A549 (cell line): ENCODE measurements around the gene ABCB1. TPM values are rescaled to one million over a fixed set of nuclear protein-coding genes. Genes with fewer than 3 reads are reported as not detected.

Source experiments
- ATAC-seq, 2 experiments: fragments of 200-7000 bp in 1 of 2; fragments of >200 bp in 1 of 2; cut with Nextera tagmentation in 1 of 2; cut with Tn5 transposase in 1 of 2; 3 replicates each; pipeline versions ENCODE4 v1.8.0 to v1.9.1; 2018 to 2020; ENCODE audit warnings: mild to moderate bottlenecking in 1 of 2, moderate library complexity in 1 of 2
- CTCF ChIA-PET: fragments of 300-600 bp; sonication (Branson Sonifier 250); formaldehyde crosslinking; extraction: SDS; loops from one replicate; lab custom pipeline; 2021; ENCODE audit warnings: antibody characterized with exemption, inconsistent platforms; lab: Yijun Ruan, JAX
- POLR2A ChIA-PET: fragments of 350-600 bp; formaldehyde crosslinking; extraction: SDS; loops from one replicate; lab custom pipeline; 2021; ENCODE audit warnings: antibody characterized with exemption, inconsistent platforms; lab: Yijun Ruan, JAX
- DNase-seq, 2 experiments: peaks; one replicate each; pipeline versions ENCODE4 v3.0.0 to v3.0.0-alpha.2; 2011 to 2016; ENCODE audit warnings: low read depth in 1 of 2, low spot score in 1 of 2
- FAIRE-seq: peaks from 2 replicates; lab custom pipeline; 2011; peaks lifted over from hg19 to GRCh38; lab: Jason Lieb, UNC
- H3K27ac ChIP-seq, 2 experiments: fragments of >200 bp; sonication (Bioruptor Twin); formaldehyde crosslinking; 3 replicates each; pipeline ENCODE4 v1.5.1; 2016 to 2017
- H3K4me1 ChIP-seq: fragments of >200 bp; sonication (Bioruptor Twin); formaldehyde crosslinking; 3 replicates; pipeline ENCODE4 v1.6.1; 2016
- H3K4me2 ChIP-seq: fragments of >200 bp; sonication (Bioruptor Twin); formaldehyde crosslinking; 3 replicates; pipeline ENCODE4 v1.6.1; 2016
- H3K4me3 ChIP-seq: fragments of >200 bp; sonication (Bioruptor Twin); formaldehyde crosslinking; 3 replicates; pipeline ENCODE4 v1.5.1; 2016
- H3K9me3 ChIP-seq: fragments of >200 bp; sonication (Bioruptor Twin); formaldehyde crosslinking; 3 replicates; pipeline ENCODE4 v1.6.1; 2016
- CBX2 ChIP-seq: fragments of 200-600 bp; sonication (generic); IDR thresholded peaks from 2 replicates; pipeline ENCODE4 v1.6.1; 2016; ENCODE audit warnings: low read depth, mild to moderate bottlenecking, borderline replicate concordance
- CEBPB ChIP-seq, 2 experiments: fragments of >200 bp in 1 of 2; sonication (Bioruptor Twin) in 1 of 2; formaldehyde crosslinking in 1 of 2; IDR thresholded peaks; 2 replicates each; pipeline ENCODE4 v1.6.1; 2012 to 2016
- EHF ChIP-seq: fragments of 250-450 bp; sonication (Bioruptor Pico); IDR thresholded peaks from 2 replicates; pipeline ENCODE4 v1.5.0; 2020; ENCODE audit warnings: mild to moderate bottlenecking
- EP300 ChIP-seq, 2 experiments: fragments of >200 bp; sonication (Bioruptor Twin); formaldehyde crosslinking; IDR thresholded peaks; 2 replicates in 1 of 2; 3 replicates in 1 of 2; pipeline ENCODE4 v1.6.1; 2016 to 2017
- ESRRA ChIP-seq: fragments of 150-350 bp; IDR thresholded peaks from 2 replicates; pipeline ENCODE4 v1.6.1; 2014; ENCODE audit warnings: mild to moderate bottlenecking, low read length, borderline replicate concordance
- HOXB13 ChIP-seq: fragments of 250-450 bp; sonication (Bioruptor Pico); IDR thresholded peaks from 2 replicates; pipeline ENCODE4 v1.5.0; 2020; ENCODE audit warnings: low read depth, mild to moderate bottlenecking, moderate library complexity
- HOXB5 ChIP-seq: fragments of 250-450 bp; sonication (Bioruptor Pico); IDR thresholded peaks from 2 replicates; pipeline ENCODE4 v1.5.0; 2020; ENCODE audit warnings: mild to moderate bottlenecking, moderate library complexity
- JUN ChIP-seq, 2 experiments: fragments of >200 bp; sonication (Bioruptor Twin); formaldehyde crosslinking; IDR thresholded peaks; 2 replicates in 1 of 2; 3 replicates in 1 of 2; pipeline ENCODE4 v1.6.1; 2016 to 2017
- JUNB ChIP-seq: fragments of >200 bp; sonication (Bioruptor Twin); formaldehyde crosslinking; IDR thresholded peaks from 2 replicates; pipeline ENCODE4 v1.6.1; 2016
- KDM1A ChIP-seq: fragments of 200-600 bp; sonication (generic); IDR thresholded peaks from 2 replicates; pipeline ENCODE4 v1.6.1; 2016; ENCODE audit warnings: low read depth, mild to moderate bottlenecking
- KDM5A ChIP-seq: fragments of 200-600 bp; sonication (generic); IDR thresholded peaks from 2 replicates; pipeline ENCODE4 v1.6.1; 2016; ENCODE audit warnings: antibody characterized with exemption, mild to moderate bottlenecking
- MAFK ChIP-seq: fragments of 450-650 bp; IDR thresholded peaks from 2 replicates; pipeline ENCODE4 v1.6.1; 2014; ENCODE audit not compliant: partially characterized antibody
- MAZ ChIP-seq: fragments of 150-350 bp; IDR thresholded peaks from 2 replicates; pipeline ENCODE4 v1.6.1; 2014; ENCODE audit warnings: antibody characterized with exemption, low read depth, low read length, borderline replicate concordance
- MYC ChIP-seq: IDR thresholded peaks from 2 replicates; pipeline ENCODE4 v1.6.1; 2012; ENCODE audit warnings: mild to moderate bottlenecking, inconsistent platforms, low read length, improper control_type of control experiment, borderline replicate concordance
- NFE2L2 ChIP-seq: fragments of 150-350 bp; conservative IDR thresholded peaks from 2 replicates; pipeline ENCODE4 v1.6.1; 2014; ENCODE audit warnings: low read length
- PHF8 ChIP-seq: fragments of 200-600 bp; sonication (generic); IDR thresholded peaks from 2 replicates; pipeline ENCODE4 v1.6.1; 2016; ENCODE audit warnings: low read depth, mild to moderate bottlenecking, antibody characterized with exemption, moderate library complexity, borderline replicate concordance
- POLR2A ChIP-seq: IDR thresholded peaks from 2 replicates; pipeline ENCODE4 v1.6.1; 2012; ENCODE audit warnings: mild to moderate bottlenecking, low read length
- RAD21 ChIP-seq, 2 experiments: fragments of >200 bp in 1 of 2; sonication (Bioruptor Twin) in 1 of 2; formaldehyde crosslinking in 1 of 2; IDR thresholded peaks in 1 of 2; conservative IDR thresholded peaks in 1 of 2; 2 replicates in 1 of 2; 3 replicates in 1 of 2; pipeline ENCODE4 v1.6.1; 2012 to 2018; ENCODE audit warnings: inconsistent platforms in 1 of 2
- RARB ChIP-seq: fragments of 250-450 bp; sonication (Bioruptor Pico); IDR thresholded peaks from 2 replicates; pipeline ENCODE4 v1.8.0; 2021; ENCODE audit warnings: mild to moderate bottlenecking, moderate library complexity
- RFX5 ChIP-seq: fragments of 450-650 bp; IDR thresholded peaks from 2 replicates; pipeline ENCODE4 v1.7.1; 2014; ENCODE audit warnings: antibody characterized with exemption, mild to moderate bottlenecking, moderate library complexity
- ZSCAN20 ChIP-seq: fragments of 250-450 bp; sonication (Bioruptor Pico); IDR thresholded peaks from 2 replicates; pipeline ENCODE4 v1.8.0; 2022; ENCODE audit warnings: mild to moderate bottlenecking, moderate library complexity
- WGBS: methylation state at CpG from one replicate; pipeline ENCODE4 v1.1.6; 2017; ENCODE audit errors: missing lambda C conversion rate; 5-methylcytosine and 5-hydroxymethylcytosine counted together
- polyA plus RNA-seq, 4 experiments: library from polyadenylated mRNA; depleted of rRNA in 3 of 4; stranded (reverse); fragments of >200 nt; fragmentation: RNase III in 1 of 4; extraction: RNeasy Plus Mini Kit Qiagen cat#74134 plus additional on column Dnase treatment in 1 of 4; gene quantifications; 2 replicates in 3 of 4; 3 replicates in 1 of 4; pipeline ENCODE4 v1.2.3, GENCODE V29; 2011 to 2017
- TF ChIP-seq, protein P1 (sequence below): fragments of >200 bp; sonication (Bioruptor Twin); formaldehyde crosslinking; IDR thresholded peaks from 3 replicates; pipeline ENCODE4 v1.6.1; 2016
- TF ChIP-seq, protein P2 (sequence below): fragments of 150-350 bp; IDR thresholded peaks from 2 replicates; pipeline ENCODE4 v1.6.1; 2014; ENCODE audit warnings: low read depth, mild to moderate bottlenecking, low read length
- TF ChIP-seq, protein P3 (sequence below): fragments of 250-450 bp; sonication (Bioruptor Pico); IDR thresholded peaks from 2 replicates; pipeline ENCODE4 v1.5.0; 2020; ENCODE audit warnings: low read depth, mild to moderate bottlenecking, moderate library complexity

ABCB1 gene
- polyA plus RNA-seq, 2 of the 4 experiments (the other 2 are of a cell fraction) = 0.05 TPM; not detected in 1

DNA sequence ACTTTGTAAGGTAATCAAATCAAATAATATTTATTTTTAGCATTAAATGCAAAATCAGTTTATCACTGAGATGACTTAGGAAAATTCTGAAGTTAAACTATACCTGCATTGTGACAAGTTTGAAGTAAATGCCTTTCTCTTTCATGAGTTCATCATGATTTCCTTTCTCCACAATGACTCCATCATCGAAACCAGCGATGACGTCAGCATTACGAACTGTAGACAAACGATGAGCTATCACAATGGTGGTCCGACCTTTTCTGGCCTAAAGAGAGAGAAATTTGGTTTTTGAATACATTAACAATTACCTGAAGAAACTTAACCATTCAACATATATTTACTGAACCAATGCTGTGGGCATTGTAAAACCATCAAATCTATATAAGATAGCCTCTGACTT lies 54.9 kb downstream of the ABCB1 start:
- H3K27ac ChIP-seq = no peak overlapping the region
- H3K4me1 ChIP-seq = no peaks in the 10 kb centered on the region
- H3K4me3 ChIP-seq = no peak overlapping the region
- no peak for DNase-seq
- TF ChIP-seq POLR2A (no peak), PHF8 (no peak), RFX5 (no peak), KDM1A (no peak), KDM5A (no peak), ESRRA (no peak), MAFK (no peak), MAZ (no peak), EP300 (IDR thresholded peaks at IDR 0.05) (no peak)
- TF ChIP-seq, protein P1, sequence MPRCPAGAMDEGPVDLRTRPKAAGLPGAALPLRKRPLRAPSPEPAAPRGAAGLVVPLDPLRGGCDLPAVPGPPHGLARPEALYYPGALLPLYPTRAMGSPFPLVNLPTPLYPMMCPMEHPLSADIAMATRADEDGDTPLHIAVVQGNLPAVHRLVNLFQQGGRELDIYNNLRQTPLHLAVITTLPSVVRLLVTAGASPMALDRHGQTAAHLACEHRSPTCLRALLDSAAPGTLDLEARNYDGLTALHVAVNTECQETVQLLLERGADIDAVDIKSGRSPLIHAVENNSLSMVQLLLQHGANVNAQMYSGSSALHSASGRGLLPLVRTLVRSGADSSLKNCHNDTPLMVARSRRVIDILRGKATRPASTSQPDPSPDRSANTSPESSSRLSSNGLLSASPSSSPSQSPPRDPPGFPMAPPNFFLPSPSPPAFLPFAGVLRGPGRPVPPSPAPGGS = no peak
- TF ChIP-seq, protein P2, sequence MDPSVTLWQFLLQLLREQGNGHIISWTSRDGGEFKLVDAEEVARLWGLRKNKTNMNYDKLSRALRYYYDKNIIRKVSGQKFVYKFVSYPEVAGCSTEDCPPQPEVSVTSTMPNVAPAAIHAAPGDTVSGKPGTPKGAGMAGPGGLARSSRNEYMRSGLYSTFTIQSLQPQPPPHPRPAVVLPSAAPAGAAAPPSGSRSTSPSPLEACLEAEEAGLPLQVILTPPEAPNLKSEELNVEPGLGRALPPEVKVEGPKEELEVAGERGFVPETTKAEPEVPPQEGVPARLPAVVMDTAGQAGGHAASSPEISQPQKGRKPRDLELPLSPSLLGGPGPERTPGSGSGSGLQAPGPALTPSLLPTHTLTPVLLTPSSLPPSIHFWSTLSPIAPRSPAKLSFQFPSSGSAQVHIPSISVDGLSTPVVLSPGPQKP = no peak
- TF ChIP-seq, protein P3, sequence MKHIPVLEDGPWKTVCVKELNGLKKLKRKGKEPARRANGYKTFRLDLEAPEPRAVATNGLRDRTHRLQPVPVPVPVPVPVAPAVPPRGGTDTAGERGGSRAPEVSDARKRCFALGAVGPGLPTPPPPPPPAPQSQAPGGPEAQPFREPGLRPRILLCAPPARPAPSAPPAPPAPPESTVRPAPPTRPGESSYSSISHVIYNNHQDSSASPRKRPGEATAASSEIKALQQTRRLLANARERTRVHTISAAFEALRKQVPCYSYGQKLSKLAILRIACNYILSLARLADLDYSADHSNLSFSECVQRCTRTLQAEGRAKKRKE (CRISPR knock-in tag) = no peak
- no peak for ATAC-seq
- no peak overlapping the region for H3K4me2 ChIP-seq
- ChIA-PET POLR2A (no interaction called here), CTCF (no interaction called here)
- no peaks in the 10 kb centered on the region for H3K9me3 ChIP-seq
- 36% methylated on average over 6 of the region's 6 CpGs for WGBS
- no peak for FAIRE-seq

DNA sequence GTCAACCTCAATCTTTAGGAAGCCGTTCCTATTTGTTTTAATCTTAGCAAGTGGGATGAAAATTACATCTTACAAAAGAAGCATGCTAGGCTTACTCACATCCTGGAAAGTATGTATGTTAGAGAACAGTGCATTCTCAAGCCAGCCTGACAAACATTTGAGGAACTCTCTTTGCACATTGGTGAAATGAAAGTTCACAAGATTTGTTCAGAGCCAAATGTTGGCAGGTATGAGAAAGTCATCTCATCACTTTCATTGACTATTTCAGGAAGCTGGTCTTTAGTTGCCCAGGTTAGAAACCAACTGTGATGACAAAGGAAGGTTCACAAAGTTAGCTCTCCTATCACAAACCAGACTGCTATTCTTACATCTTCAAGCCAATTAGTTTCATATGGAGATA lies 57.1 kb downstream of the ABCB1 start:
- FAIRE-seq (no peak), ATAC-seq (no peak), DNase-seq (no peak)
- no peak overlapping the region for H3K4me3 ChIP-seq
- H3K4me2 ChIP-seq = no peak overlapping the region
- ChIA-PET POLR2A (no interaction called here), CTCF (no interaction called here)
- WGBS = 38% methylated on average over 1 of the region's 1 CpG
- H3K4me1 ChIP-seq = no peaks in the 10 kb centered on the region
- no peak for TF ChIP-seq RFX5
- no peak for TF ChIP-seq JUN (IDR thresholded peaks at IDR 0.05)
- TF ChIP-seq, protein P1 = no peak
- TF ChIP-seq MYC = no peak
- no peak for TF ChIP-seq ZSCAN20 (CRISPR knock-in tag)
- no peak for TF ChIP-seq CBX2
- TF ChIP-seq NFE2L2 = no peak
- TF ChIP-seq RAD21 (conservative IDR thresholded peaks at IDR 0.05 in 1 of 2, IDR thresholded peaks at IDR 0.05 in 1 of 2) = no peak
- no peak for TF ChIP-seq HOXB5
- TF ChIP-seq HOXB13 (CRISPR knock-in tag) = no peak
- H3K9me3 ChIP-seq = no peaks in the 10 kb centered on the region
- H3K27ac ChIP-seq = no peak overlapping the region

DNA sequence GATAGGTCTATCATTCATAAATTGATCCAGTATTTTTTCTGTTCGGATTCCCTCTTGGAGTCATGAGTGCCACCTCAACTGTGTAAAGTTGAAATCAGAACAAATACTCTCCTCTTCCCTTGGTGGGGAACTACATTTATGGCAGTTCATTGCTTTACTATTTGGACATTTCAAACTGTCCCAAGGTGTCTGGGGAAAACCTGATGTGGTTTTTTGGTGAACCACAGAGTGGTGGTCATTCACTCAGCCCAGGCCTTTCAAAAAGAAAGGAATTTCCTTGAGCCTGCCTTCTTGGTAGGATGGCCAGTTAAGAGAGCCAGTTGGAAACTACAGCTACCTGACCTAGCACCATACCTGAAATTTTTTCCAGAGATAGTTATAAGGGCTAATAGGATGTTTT lies 59.0 kb downstream of the ABCB1 start:
- ChIA-PET CTCF (interaction anchor here (0.8 kb wide), 1 partner anchor 9 kb away, joined by 5 read pairs; no protein-coding TSS in a partner anchor), POLR2A (no interaction called here)
- FAIRE-seq = no peak
- no peak for ATAC-seq
- Histone ChIP-seq H3K4me1 (no peaks in the 10 kb centered on the region), H3K4me2 (no peak overlapping the region), H3K9me3 (no peaks in the 10 kb centered on the region), H3K4me3 (no peak overlapping the region), H3K27ac (no peak overlapping the region)
- TF ChIP-seq POLR2A = no peak
- TF ChIP-seq CEBPB (IDR thresholded peaks at IDR 0.05) = no peak
- no peak for TF ChIP-seq PHF8
- TF ChIP-seq RARB = no peak
- TF ChIP-seq, protein P2 = no peak
- no peak for TF ChIP-seq EHF (CRISPR knock-in tag)
- TF ChIP-seq MYC = no peak
- no peak for TF ChIP-seq JUNB
- no peak for DNase-seq
- WGBS = 0% methylated on average over 1 of the region's 1 CpG
